ENCODE data around the gene ADD2.
"Not testable (repeated sequence)": the region's sequence is repeated elsewhere in the genome, so short reads cannot be mapped to it uniquely, and the experiment has no call there.

ADD2 gene

DNA sequence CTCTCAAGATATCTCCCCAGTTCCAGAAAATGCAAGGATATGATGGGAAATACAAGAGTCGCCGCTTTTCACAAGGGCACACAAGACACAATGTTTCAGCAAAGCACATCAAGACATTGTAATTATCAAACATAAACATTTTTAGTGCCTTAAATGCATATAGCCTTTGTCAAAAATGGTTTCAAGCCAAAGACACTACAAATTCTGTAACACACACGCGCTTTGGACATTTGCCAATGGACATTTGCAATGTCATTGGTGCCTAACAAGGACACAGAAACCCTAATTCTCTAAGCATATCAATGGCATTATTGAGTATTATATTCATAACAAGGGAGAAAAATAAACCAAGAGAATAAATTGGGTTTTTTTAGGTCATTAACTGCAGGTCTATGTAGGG lies 16.1 kb downstream of the ADD2 start:
- no peak for DNase-seq (ENCODE audit: low read depth)

DNA sequence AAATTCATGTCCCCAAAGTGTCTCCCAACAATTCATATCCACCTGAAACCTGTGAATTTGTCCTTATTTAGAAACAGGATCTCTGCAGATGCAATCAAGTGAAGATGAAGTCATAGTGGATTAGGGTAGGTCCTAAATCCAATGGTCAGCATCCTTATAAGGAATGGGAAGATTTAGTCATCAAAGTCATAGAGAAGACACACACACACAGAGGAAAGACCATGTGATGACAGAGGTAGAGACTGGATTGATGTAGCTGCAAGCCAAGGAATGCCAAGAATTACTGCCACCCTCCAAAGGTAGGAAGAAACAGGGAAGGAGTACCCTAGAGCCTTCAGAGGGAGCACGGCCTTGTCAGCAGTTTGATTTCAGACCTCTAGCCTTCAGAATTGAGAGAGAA lies 17.7 kb downstream of the ADD2 start:
- no peak for DNase-seq (ENCODE audit: low read depth)

DNA sequence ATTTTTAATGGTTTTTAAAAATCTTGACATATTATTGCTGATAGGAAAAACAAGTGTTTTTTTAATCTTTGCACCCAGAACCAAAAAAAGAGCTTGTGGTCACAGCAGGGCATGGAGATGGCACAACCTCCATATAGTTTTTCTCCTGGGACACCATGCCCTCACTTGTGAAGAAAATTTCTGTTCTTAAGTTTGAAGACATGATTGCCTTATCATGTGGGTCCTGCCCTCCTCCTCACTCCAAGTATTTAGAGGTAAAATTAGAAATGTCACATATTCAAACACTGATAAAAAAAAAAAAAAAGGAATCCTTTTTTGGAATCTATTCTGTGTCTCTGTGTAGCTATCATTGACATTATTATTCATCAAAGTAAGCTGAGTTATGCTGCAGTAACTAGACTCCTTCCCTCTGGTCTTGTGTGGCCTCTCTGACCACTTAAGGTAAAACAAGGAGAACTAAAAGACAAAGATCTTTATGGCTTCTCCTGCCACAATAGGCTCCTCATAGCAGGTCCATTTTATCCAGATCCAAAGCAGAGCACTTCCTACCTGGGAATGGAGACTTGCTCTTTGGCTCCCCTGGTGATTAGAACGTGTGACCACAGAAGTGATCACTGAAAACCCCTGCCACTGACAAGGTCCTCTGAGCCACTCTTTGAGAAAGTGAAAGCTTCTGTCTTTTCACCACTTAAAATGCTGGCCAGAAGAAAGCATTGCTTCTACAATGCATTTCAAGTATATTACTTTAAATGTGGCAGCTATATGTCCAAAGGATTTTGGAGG lies 19.8 kb downstream of the ADD2 start:
- DNase-seq (ENCODE audit: low read depth), result no peak

DNA sequence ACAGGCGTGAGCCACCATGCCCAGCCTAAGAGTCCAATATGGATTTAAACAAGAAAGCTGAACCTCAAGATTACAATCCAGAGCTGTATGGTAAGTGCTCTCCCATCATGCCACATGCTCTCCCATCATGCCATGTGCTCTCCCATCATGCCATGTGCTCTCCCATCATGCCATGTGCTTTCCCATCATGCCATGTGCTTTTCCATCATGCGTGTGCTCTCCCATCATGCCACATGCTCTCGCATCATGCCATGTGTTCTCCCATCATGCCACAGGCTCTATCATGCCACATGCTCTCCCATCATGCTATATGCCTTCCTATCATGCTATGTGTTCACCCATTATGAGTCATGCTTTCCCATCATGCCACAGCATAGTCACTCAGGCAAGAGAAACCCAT lies 20.7 kb downstream of the ADD2 start:
- no peak for DNase-seq (ENCODE audit: low read depth)

DNA sequence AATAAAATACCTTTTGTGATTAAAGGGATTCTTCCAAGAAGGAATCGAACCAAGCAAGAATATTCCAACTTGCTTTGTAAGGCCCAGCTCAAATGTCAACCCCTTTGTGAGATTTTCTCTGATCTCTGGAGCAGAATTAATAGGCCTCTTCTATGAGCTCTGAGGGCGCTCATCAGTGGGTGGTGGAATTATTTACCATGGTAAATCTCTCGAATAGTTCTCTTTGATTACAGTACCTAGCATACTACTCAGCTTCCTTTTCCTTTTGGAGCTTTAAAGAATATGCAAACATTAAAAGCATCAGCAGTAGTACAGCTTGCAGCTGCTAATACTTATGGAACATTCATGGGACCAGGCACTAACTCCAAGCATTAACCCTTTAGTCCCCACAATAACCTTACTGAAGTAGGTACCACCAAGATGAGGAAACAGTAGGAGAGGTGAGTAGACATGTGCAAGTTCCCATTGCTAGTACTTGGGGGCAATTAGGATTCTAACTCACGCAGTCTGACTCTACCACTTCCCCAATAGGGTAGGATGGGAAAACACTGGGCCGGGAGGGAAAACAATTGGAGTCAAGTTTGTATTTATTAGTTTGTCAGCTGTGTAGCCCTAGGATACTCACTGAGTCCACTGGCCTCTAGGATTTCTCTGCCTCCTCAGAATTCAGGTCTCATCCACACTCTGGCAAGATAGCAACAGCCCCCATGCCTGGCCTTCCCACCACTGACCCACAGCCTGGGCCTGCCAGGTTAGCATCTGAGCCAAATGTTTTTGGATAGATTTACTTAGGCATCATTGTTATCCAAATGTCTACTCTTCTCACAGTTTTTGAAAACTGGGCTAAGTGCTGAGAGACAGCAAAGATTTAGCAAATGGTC lies 21.7 kb downstream of the ADD2 start:
- DNase-seq (ENCODE audit: low read depth), result no peak

- no peak for DNase-seq (ENCODE audit: low read depth)
Observed at GRCh38 chr2:70745276-70745825, 22.6 kb downstream of the ADD2 start.

GRCh38 chr2:70744397-70744796 lies 23.6 kb downstream of the ADD2 start:
- no peak for DNase-seq (ENCODE audit: low read depth)

DNA sequence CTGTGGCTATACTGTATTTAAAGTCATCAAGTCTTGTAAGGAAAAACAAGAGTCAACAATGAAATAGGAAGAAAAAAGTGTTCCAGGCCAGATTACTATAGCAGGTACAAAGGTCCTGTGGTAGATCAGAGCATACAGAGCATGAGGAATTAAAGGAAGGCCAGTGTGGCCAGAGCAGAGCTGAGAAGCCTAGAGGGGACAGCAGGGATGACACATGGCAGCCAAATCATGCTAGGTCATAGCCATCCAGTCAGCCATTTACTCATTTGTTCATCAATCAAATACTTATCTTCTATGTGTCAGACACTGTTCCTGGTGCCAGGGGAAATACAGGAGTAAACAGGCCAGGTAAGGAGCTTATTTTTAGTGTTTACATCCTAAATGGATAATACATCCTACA lies 24.3 kb downstream of the ADD2 start:
- DNase-seq (ENCODE audit: low read depth), result no peak

- no peak for DNase-seq (ENCODE audit: low read depth)
Observed at GRCh38 chr2:70743068-70743467, 24.9 kb downstream of the ADD2 start.

- not testable (repeated sequence) for DNase-seq (ENCODE audit: low read depth)
Observed at GRCh38 chr2:70739492-70739891, 28.5 kb downstream of the ADD2 start.

GRCh38 chr2:70738159-70738558 lies 29.8 kb downstream of the ADD2 start:
- no peak for DNase-seq (ENCODE audit: low read depth)

GRCh38 chr2:70735071-70735470 lies 32.9 kb downstream of the ADD2 start:
- no peak for DNase-seq (ENCODE audit: low read depth)

- no peak for DNase-seq (ENCODE audit: low read depth)
Observed at GRCh38 chr2:70733646-70734180, 34.3 kb downstream of the ADD2 start.

GRCh38 chr2:70732766-70733645 lies 35.0 kb downstream of the ADD2 start:
- no peak for DNase-seq (ENCODE audit: low read depth)

GRCh38 chr2:70730730-70731129 lies 37.3 kb downstream of the ADD2 start:
- DNase-seq (ENCODE audit: low read depth), result no peak

GRCh38 chr2:70729647-70730046 lies 38.4 kb downstream of the ADD2 start:
- no peak for DNase-seq (ENCODE audit: low read depth)

DNA sequence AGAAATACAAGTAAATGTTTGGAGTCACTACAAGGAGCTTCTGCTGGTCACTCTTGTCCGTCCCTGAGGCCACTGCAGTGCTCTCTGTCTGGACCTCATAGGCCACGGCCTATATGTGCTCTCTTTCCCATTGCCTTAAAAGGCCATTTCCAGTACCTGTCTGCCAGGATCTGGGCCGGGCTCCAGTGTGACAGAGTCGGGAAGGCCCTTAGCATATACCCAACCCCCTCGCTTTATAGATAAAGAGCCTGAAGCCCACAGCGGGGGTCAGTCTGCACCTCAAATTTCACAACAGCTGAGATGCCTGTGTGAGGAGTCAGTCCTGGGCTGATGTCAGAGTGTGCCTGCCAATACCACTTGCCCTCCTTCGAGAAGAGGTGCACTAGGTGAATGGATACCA lies 39.9 kb downstream of the ADD2 start:
- DNase-seq (ENCODE audit: low read depth), result no peak

DNA sequence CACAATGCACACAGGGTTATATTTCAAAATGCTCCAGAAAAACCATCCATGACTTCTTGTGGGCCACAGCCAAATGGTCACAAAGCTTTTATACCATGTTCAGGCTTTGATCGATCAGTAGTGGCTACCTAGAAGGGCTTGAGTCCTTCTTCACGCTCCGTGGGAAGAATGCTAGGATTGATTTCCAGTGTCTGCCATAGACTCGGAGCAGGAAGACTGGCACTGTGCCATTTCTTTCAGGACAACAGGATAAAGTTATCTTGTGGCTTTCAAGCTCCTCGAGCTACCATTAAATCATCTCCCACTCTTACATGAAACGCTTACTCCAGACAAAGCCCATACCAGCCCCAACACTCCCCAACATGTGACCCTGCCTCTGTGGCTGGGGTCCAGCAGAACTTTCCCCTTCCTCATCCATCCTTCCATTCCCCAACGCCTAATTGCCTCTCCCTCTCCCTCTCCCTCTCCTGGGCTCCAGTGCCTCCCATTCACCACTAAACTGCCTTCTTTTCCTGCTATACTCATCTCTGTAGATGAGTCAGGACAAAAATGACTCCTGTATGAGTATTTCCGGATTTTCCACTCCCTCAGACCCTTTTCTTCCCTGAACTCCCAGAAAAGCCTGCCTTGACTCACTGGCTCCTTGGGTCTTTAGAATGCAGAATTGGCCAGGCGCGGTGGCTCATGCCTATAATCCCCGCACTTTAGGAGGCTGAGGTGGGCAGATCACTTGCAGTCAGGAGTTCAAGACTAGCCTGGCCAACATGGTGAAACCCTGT lies 40.9 kb downstream of the ADD2 start:
- no peak for DNase-seq (ENCODE audit: low read depth)

DNA sequence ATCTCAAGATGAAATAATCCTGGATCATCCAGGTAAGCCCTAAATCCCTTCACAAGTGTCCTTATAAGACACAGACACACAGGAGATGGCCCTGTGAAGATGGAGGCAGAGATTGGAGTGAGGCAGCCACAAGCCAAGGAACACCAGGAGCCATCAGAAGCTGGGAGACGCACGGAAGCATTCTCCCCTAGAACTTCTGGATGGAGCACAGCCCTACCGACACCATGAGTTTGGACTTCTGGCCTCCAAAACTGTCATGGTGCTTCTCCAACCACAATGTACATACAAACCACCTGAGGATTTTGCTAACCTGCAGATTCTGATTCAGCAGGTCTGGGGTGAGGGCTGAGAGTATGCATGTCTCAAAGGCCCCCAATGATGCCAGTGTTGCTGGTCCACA lies 42.5 kb downstream of the ADD2 start:
- no peak for DNase-seq (ENCODE audit: low read depth)

DNA sequence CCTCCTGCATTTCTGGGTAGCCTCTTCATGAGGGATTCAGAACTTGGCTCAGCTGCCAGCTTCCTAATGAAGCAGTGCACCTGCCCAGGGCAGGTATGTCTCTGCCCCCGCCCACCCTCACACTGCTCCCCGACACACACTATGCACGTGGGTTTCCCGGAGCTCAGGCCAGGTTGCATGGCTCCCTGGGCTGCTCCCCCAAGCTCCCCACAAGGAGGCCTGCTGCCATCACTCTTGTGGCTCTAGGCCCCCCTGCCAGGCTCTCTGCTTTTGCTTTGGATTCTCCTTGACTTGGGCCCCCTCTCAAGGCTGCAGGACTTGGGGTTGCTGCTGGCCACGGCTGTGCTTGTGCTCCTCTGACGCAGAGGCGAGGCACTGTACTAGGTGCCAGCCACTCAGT lies 43.6 kb downstream of the ADD2 start:
- no peak for DNase-seq (ENCODE audit: low read depth)

DNA sequence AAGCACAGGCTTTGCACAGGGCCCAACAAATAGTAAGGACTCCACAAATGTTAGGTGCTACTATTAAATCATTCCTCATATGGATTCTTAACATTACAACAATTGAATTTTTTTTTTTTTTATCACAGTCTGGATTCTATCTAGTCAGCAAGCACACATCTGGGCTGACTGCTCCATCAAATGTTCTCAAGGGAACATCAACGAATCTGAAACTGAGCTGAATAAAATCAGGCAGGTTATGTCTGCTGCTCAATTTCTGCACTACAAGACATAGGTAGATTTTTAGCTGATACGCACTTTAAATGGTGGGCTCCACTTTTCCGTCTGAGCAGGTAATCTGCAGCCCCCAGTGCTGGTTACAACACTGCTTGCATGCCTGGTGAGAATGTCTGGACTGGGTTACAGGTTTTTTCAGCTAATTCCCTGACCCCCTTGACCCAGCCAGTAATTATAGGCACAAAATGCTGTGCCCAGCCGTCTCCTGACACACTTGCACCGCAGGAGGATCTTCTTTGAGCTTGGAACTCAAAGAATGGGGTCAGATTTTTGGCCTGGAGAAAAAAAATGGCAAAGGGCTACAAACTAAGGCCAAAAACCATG lies 44.6 kb downstream of the ADD2 start:
- no peak for DNase-seq (ENCODE audit: low read depth)
